Transverse colon (tissue), 4 donors: Measurements from ENCODE around the gene USP4.
A peak's percentile ranks its signal among the peaks of the same experiment; 100 is the strongest.

Source experiments
- EP300 ChIP-seq: sonication (generic); formaldehyde crosslinking; IDR thresholded peaks from one replicate; pipeline ENCODE4 v1.6.1; 2017; ENCODE audit warnings: antibody characterized with exemption, low read depth
- POLR2A ChIP-seq: fragments of 450-650 bp; IDR thresholded peaks from one replicate; pipeline ENCODE4 v1.6.1; 2016; ENCODE audit warnings: antibody characterized with exemption, mild to moderate bottlenecking, moderate library complexity
- POLR2AphosphoS5 ChIP-seq, 3 donors: sonication (generic); formaldehyde crosslinking; IDR thresholded peaks; one replicate each; pipeline ENCODE4 v1.6.1; 2016; ENCODE audit warnings: antibody characterized with exemption in 3 of 3
- TF ChIP-seq, protein P1 (sequence below), 5 experiments: fragments of 200-600 bp in 3 of 5; fragments of 450-650 bp in 2 of 5; sonication (generic) in 3 of 5; IDR thresholded peaks; 1 replicate in 2 of 5; 2 replicates in 3 of 5; pipeline ENCODE4 v1.5.1; 2016 to 2017; ENCODE audit warnings: antibody characterized with exemption in 5 of 5, inconsistent platforms in 3 of 5, mild to moderate bottlenecking in 2 of 5, moderate library complexity in 1 of 5

DNA sequence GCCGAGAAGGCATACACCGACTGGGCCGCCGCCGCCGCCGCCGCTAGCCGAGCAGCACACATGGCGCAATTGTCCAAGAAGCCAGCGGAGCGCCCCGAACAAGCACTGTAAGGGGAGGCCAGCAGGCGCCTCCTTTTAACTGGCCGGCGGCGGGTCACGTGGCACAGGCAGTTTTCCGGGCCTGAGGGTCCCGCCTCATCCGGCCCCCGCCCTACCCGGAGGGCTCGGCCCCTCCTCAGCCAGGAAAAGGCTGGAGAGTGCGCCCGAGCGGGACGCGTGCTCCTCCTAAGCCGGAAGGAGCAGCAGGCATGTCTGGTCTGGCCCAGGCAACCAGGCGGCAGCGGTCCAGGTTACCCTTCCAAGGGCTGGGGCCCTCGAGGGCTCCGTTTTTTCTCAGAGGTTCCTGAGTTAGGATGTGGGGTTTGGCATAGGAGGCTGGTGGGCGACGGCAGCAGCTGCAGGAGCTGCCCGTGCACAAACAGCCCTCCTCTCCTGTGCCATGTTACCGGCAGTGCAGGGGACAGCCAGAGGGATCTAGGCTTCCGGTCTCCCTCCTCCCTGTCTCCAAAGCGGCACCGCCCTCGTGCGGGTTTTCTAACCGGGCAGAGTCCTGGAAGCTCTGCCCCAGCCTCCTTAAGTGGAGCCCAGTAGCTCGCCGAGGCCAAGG, 18.5 kb upstream of the USP4 start, which contains the start of gene GPX1:
- TF ChIP-seq, protein P1, sequence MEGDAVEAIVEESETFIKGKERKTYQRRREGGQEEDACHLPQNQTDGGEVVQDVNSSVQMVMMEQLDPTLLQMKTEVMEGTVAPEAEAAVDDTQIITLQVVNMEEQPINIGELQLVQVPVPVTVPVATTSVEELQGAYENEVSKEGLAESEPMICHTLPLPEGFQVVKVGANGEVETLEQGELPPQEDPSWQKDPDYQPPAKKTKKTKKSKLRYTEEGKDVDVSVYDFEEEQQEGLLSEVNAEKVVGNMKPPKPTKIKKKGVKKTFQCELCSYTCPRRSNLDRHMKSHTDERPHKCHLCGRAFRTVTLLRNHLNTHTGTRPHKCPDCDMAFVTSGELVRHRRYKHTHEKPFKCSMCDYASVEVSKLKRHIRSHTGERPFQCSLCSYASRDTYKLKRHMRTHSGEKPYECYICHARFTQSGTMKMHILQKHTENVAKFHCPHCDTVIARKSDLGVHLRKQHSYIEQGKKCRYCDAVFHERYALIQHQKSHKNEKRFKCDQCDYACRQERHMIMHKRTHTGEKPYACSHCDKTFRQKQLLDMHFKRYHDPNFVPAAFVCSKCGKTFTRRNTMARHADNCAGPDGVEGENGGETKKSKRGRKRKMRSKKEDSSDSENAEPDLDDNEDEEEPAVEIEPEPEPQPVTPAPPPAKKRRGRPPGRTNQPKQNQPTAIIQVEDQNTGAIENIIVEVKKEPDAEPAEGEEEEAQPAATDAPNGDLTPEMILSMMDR (IDR thresholded peaks at IDR 0.05): peak in 2 of 5 experiments; percentile 10 to 15
- TF ChIP-seq POLR2AphosphoS5 (IDR thresholded peaks at IDR 0.05) (peak; percentile 97 to 98 (median 98)), POLR2A (peak; percentile 97), EP300 (no peak)
